SK-N-SH (cell line): ENCODE measurements around the gene GALK2. TPM values are rescaled to one million over a fixed set of nuclear protein-coding genes. Genes with fewer than 3 reads are reported as not detected.

Source experiments
- CTCF ChIA-PET: fragments of 300-600, 350-600 bp; formaldehyde crosslinking; extraction: SDS; loops from one replicate; lab custom pipeline; 2021; lab: Yijun Ruan, JAX
- POLR2A ChIA-PET: fragments of 350-600 bp; sonication (Branson Sonifier 250); formaldehyde crosslinking; extraction: SDS; loops from one replicate; lab custom pipeline; 2020; ENCODE audit warnings: antibody characterized with exemption, inconsistent platforms; lab: Yijun Ruan, JAX
- DNase-seq: peaks from one replicate; pipeline ENCODE4 v3.0.0; 2012
- H2AFZ ChIP-seq: fragments of 200-600 bp; sonication (generic); 2 replicates; pipeline ENCODE4 v1.8.1; 2016; ENCODE audit warnings: antibody characterized with exemption, mild to moderate bottlenecking, low read depth
- H3F3A ChIP-seq: fragments of 200-600 bp; sonication (generic); replicated peaks from 2 replicates; pipeline ENCODE3; 2016; ENCODE audit warnings: antibody characterized with exemption, mild to moderate bottlenecking; ENCODE audit not compliant: insufficient read depth
- H3K27ac ChIP-seq, 2 experiments: fragments of 200-500 bp in 1 of 2; fragments of 200-600 bp in 1 of 2; sonication (Bioruptor generic) in 1 of 2; sonication (generic), shearing (Covaris generic) in 1 of 2; 2 replicates each; pipeline versions ENCODE4 v1.5.1 to v1.6.1; 2014 to 2016; ENCODE audit warnings: low read depth in 2 of 2, inconsistent platforms in 1 of 2, low read length in 1 of 2, mild to moderate bottlenecking in 1 of 2, mixed read lengths in 1 of 2
- H3K27me3 ChIP-seq: fragments of 200-600 bp; sonication (generic), shearing (Covaris generic); 2 replicates; pipeline ENCODE4 v1.6.1; 2016; ENCODE audit warnings: mixed run types; ENCODE audit not compliant: insufficient read depth
- H3K36me3 ChIP-seq, 2 experiments: fragments of 200-500 bp in 1 of 2; fragments of 200-600 bp in 1 of 2; sonication (Bioruptor generic) in 1 of 2; sonication (generic) in 1 of 2; replicated peaks in 1 of 2; 2 replicates each; pipeline versions ENCODE3 to v1.5.1; 2014 to 2016; ENCODE audit warnings: low read length in 1 of 2, mild to moderate bottlenecking in 1 of 2; ENCODE audit not compliant: insufficient read depth in 2 of 2, control insufficient read depth in 1 of 2
- H3K4me1 ChIP-seq, 2 experiments: fragments of 200-500 bp in 1 of 2; fragments of 200-600 bp in 1 of 2; sonication (Bioruptor generic) in 1 of 2; sonication (generic), shearing (Covaris generic) in 1 of 2; 2 replicates each; pipeline versions ENCODE4 v1.5.1 to v1.6.1; 2014 to 2016; ENCODE audit warnings: low read depth in 1 of 2, low read length in 1 of 2, mixed run types in 1 of 2; ENCODE audit not compliant: insufficient read depth in 2 of 2, control insufficient read depth in 1 of 2
- H3K4me2 ChIP-seq: fragments of 200-600 bp; sonication (generic), shearing (Covaris generic); 2 replicates; pipeline ENCODE4 v1.6.1; 2017; ENCODE audit warnings: mixed run types
- H3K4me3 ChIP-seq, 2 experiments: fragments of 200-500 bp in 1 of 2; fragments of 200-600 bp in 1 of 2; sonication (Bioruptor generic) in 1 of 2; sonication (generic), shearing (Covaris generic) in 1 of 2; 2 replicates each; pipeline versions ENCODE4 v1.5.1 to v1.8.1; 2014 to 2016; ENCODE audit warnings: low read depth in 2 of 2, inconsistent platforms in 1 of 2, low read length in 1 of 2, mild to moderate bottlenecking in 1 of 2, mixed read lengths in 1 of 2, moderate library complexity in 1 of 2
- H3K79me2 ChIP-seq: fragments of 200-600 bp; sonication (generic); 2 replicates; pipeline ENCODE4 v1.8.1; 2017; ENCODE audit warnings: mild to moderate bottlenecking; ENCODE audit not compliant: insufficient read depth
- H3K9ac ChIP-seq: fragments of 200-600 bp; sonication (generic); 2 replicates; pipeline ENCODE4 v1.6.1; 2017; ENCODE audit warnings: mixed run types
- H3K9me2 ChIP-seq: fragments of 200-600 bp; sonication (generic); 2 replicates; pipeline ENCODE4 v1.6.1; 2017; ENCODE audit warnings: mixed run types
- H3K9me3 ChIP-seq: fragments of 200-600 bp; sonication (generic); 2 replicates; pipeline ENCODE4 v1.6.1; 2017; ENCODE audit warnings: mixed run types, mild to moderate bottlenecking, moderate library complexity
- H4K20me1 ChIP-seq: fragments of 200-600 bp; sonication (generic); 2 replicates; pipeline ENCODE4 v1.6.1; 2017; ENCODE audit warnings: mild to moderate bottlenecking, mixed run types; ENCODE audit not compliant: insufficient read depth
- CHD2 ChIP-seq: fragments of 150-350 bp; IDR thresholded peaks from 2 replicates; pipeline ENCODE4 v1.6.1; 2018; ENCODE audit warnings: low read length; ENCODE audit not compliant: partially characterized antibody
- FOSL2 ChIP-seq: IDR thresholded peaks from 2 replicates; pipeline ENCODE4 v1.4.0; 2012; ENCODE audit warnings: low read depth, mild to moderate bottlenecking, moderate library complexity, borderline replicate concordance
- FOXJ3 ChIP-seq: sonication (generic); formaldehyde crosslinking; IDR thresholded peaks from 2 replicates; pipeline ENCODE4 v1.5.1; 2020; ENCODE audit warnings: mild to moderate bottlenecking, missing genetic modification reagents
- GATA2 ChIP-seq: sonication (generic); formaldehyde crosslinking; IDR thresholded peaks from 2 replicates; pipeline ENCODE4 v1.5.0; 2020; ENCODE audit warnings: mild to moderate bottlenecking, missing genetic modification reagents
- MAX ChIP-seq: IDR thresholded peaks from 2 replicates; pipeline ENCODE4 v1.4.0; 2012; ENCODE audit warnings: low read depth
- NFIC ChIP-seq: IDR thresholded peaks from 2 replicates; pipeline ENCODE4 v1.4.0; 2012; ENCODE audit warnings: borderline replicate concordance
- RAD21 ChIP-seq: IDR thresholded peaks from 2 replicates; pipeline ENCODE4 v1.6.1; 2012; ENCODE audit warnings: mild to moderate bottlenecking, low read length
- RCOR1 ChIP-seq: fragments of 150-350 bp; IDR thresholded peaks from 2 replicates; pipeline ENCODE4 v1.6.1; 2017; ENCODE audit warnings: antibody characterized with exemption, low read length
- RXRA ChIP-seq: IDR thresholded peaks from 2 replicates; pipeline ENCODE4 v1.4.0; 2012; ENCODE audit warnings: low read depth, mild to moderate bottlenecking, borderline replicate concordance
- SMC3 ChIP-seq: IDR thresholded peaks from 2 replicates; pipeline ENCODE4 v1.6.1; 2012; ENCODE audit warnings: low read depth, low read length, improper control_type of control experiment
- USF1 ChIP-seq: IDR thresholded peaks from 2 replicates; pipeline ENCODE4 v1.4.0; 2012; ENCODE audit warnings: low read depth, borderline replicate concordance
- YY1 ChIP-seq: IDR thresholded peaks from 2 replicates; pipeline ENCODE4 v1.4.0; 2012; ENCODE audit warnings: low read depth, mild to moderate bottlenecking
- WGBS: methylation state at CpG from one replicate; pipeline ENCODE4 v1.1.6; 2017; ENCODE audit warnings: low lambda C conversion rate; 5-methylcytosine and 5-hydroxymethylcytosine counted together
- polyA plus RNA-seq, 3 experiments: library from polyadenylated mRNA; depleted of rRNA; stranded (reverse); fragments of >200 nt; gene quantifications; 2 replicates each; pipeline ENCODE4 v1.2.3, GENCODE V29; 2012
- TF ChIP-seq, protein P1 (sequence below): fragments of 200-600 bp; sonication (generic); IDR thresholded peaks from 2 replicates; pipeline ENCODE4 v1.6.1; 2017; ENCODE audit warnings: antibody characterized with exemption, mild to moderate bottlenecking, moderate library complexity
- TF ChIP-seq, protein P2 (sequence below): IDR thresholded peaks from 2 replicates; pipeline ENCODE4 v1.4.0; 2012; ENCODE audit warnings: low read depth, borderline replicate concordance

The GALK2 gene
- polyA plus RNA-seq, 1 of the 3 experiments (the other 2 are of a cell fraction), result 19.0 TPM

DNA sequence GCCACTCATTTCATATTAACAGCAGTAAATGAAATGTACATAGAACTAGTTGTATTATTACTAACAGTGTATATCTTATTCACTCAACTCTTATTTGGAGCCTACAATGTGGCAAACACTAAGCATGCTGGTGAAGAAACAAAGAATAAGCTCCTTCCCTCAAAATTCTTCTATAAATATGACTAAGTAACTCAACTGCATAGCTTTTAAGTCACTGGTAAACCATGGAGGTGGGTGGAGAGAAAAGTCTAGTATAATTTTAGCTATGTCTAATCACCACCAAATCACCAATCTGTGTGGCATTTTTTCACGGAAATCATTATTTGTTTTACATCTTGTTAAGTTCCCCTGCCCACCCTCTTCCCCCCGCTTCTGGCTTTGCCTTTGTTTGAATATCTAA is 32.2 kb upstream of the GALK2 start:
- Histone ChIP-seq H3K9me3 (no peaks in the 10 kb centered on the region), H3K79me2 (peaks cover 55% of the 10 kb centered on the region), H3K9ac (peak overlapping the region; percentile 21; the same call in 1 of the 2 replicates), H3K9me2 (no peaks in the 10 kb centered on the region; the same call in 1 of the 2 replicates), H2AFZ (no peak overlapping the region), H3K4me2 (no peak overlapping the region), H3K4me3 (no peak overlapping the region), H4K20me1 (no peaks in the 10 kb centered on the region), H3F3A (peaks cover 50% of the 10 kb centered on the region), H3K27me3 (no peaks in the 10 kb centered on the region), H3K27ac (peak overlapping the region in 1 of 2 experiments; percentile 56; a peak in 2 of 4 replicates), H3K36me3 (peaks cover 82 to 87% of the 10 kb centered on the region in 2 experiments), H3K4me1 (peaks cover 0 to 40% of the 10 kb centered on the region in 2 experiments; a peak in 3 of 4 replicates)
- no peak for TF ChIP-seq NFIC
- WGBS, result 88% methylated on average over 2 of the region's 2 CpGs
- CTCF ChIA-PET, result interaction anchor here (1.1 to 2.9 kb wide), 3 partner anchors 8 to 276 kb away, joined by 3 to 19 read pairs (median 18); no protein-coding TSS in a partner anchor
- POLR2A ChIA-PET, result no interaction called here
- no peak for DNase-seq

DNA sequence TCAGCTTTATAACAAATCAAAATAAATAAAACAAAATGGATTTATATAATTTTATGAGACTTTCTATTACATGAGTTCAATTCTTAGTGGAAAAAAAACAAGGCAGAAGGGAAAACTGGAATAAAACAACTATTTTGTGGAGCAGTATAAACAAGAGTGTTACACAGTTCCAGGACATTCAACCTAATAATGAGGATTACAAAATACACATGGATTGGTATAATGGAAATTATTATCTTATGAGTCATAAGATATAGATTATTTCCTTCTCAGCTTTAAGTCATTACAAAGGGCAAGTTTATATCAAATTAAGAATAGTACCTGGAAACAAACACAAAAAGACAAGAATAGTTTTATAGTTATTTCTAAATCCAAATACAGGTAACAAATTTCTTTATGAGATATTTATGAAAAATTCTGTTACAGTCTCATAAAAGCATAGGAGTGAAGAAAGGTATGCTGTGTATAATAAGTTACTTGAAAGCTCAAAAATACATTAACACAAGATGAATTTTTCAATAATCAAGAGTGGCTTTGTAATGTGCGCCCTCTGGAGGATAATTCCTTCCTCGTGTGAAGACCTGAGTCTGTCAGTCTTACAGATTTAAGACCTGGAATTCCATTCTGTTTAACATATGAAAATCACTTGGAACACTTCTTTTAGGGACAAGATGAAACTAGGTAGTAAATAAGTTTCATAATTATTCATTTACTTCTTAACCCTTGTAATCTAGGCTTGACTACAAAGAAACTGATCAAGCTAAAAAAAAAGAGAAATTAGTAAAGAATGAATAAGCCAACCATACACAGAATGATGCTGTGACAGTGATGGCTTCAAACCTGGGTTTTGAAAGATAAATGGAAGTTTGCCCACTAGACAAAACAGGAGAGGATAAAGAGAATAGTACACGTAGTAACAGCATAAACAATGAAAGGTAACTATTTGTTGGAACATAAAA is 24.1 kb upstream of the GALK2 start:
- no peak overlapping the region for H3K4me2 ChIP-seq
- ChIA-PET CTCF (interaction anchor here (0.5 to 4.0 kb wide), 56 partner anchors 9 to 1037 kb away, joined by 3 to 68 read pairs (median 4); partner anchors contain the start of genes COPS2, EID1, GALK2 and SECISBP2L), POLR2A (no interaction called here)
- H3K27ac ChIP-seq, result peak overlapping the region in 1 of 2 experiments; percentile 39; a peak in 1 of 4 replicates
- no peak overlapping the region; a peak in 1 of 4 replicates for H3K4me3 ChIP-seq
- no peaks in the 10 kb centered on the region for H3K9me2 ChIP-seq
- no peaks in the 10 kb centered on the region for H3K9me3 ChIP-seq
- H3K4me1 ChIP-seq, result peaks cover 6 to 7% of the 10 kb centered on the region in 2 experiments; a peak in 2 of 4 replicates
- WGBS, result 14% methylated on average over 3 of the region's 3 CpGs
- DNase-seq, result peak; percentile 33
- H3K79me2 ChIP-seq, result peaks cover 97% of the 10 kb centered on the region
- peaks cover 50% of the 10 kb centered on the region for H4K20me1 ChIP-seq
- TF ChIP-seq SMC3 (peak; percentile 55), RCOR1 (no peak), RAD21 (peak; percentile 77), RXRA (no peak)
- TF ChIP-seq, protein P1, sequence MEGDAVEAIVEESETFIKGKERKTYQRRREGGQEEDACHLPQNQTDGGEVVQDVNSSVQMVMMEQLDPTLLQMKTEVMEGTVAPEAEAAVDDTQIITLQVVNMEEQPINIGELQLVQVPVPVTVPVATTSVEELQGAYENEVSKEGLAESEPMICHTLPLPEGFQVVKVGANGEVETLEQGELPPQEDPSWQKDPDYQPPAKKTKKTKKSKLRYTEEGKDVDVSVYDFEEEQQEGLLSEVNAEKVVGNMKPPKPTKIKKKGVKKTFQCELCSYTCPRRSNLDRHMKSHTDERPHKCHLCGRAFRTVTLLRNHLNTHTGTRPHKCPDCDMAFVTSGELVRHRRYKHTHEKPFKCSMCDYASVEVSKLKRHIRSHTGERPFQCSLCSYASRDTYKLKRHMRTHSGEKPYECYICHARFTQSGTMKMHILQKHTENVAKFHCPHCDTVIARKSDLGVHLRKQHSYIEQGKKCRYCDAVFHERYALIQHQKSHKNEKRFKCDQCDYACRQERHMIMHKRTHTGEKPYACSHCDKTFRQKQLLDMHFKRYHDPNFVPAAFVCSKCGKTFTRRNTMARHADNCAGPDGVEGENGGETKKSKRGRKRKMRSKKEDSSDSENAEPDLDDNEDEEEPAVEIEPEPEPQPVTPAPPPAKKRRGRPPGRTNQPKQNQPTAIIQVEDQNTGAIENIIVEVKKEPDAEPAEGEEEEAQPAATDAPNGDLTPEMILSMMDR, result peak; percentile 92
- H3K36me3 ChIP-seq, result peaks cover 41 to 51% of the 10 kb centered on the region in 2 experiments
- H3K27me3 ChIP-seq, result no peaks in the 10 kb centered on the region
- no peak overlapping the region for H3K9ac ChIP-seq
- no peak overlapping the region for H2AFZ ChIP-seq
- H3F3A ChIP-seq, result peaks cover 12% of the 10 kb centered on the region

DNA sequence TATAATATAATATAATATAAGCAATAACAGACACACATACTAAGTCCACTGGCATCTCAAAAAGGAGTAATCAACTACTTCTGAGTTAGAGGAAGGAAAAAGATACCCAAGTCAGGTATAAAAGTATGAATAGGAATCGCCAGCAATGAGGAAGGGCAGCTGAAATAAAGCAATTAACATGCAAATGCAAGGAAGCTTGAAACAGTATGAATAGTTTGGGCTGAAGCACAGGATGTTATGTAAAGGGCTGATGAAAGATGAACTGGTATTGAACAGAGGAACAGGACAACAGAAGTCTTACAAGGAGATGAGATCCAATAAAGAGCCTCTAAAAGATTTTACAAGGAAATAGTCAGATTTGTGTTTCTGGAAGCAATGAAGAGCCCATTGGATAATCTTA is 21.7 kb upstream of the GALK2 start:
- Histone ChIP-seq H2AFZ (no peak overlapping the region), H3K4me1 (peaks cover 6 to 7% of the 10 kb centered on the region in 2 experiments; a peak in 2 of 4 replicates), H3K27me3 (no peaks in the 10 kb centered on the region), H3K79me2 (peaks cover 100% of the 10 kb centered on the region), H4K20me1 (peaks cover 67% of the 10 kb centered on the region), H3F3A (peaks cover 16% of the 10 kb centered on the region), H3K9me2 (no peaks in the 10 kb centered on the region), H3K9ac (no peak overlapping the region), H3K27ac (no peak overlapping the region), H3K4me3 (no peak overlapping the region), H3K36me3 (peaks cover 21 to 37% of the 10 kb centered on the region in 2 experiments), H3K9me3 (no peaks in the 10 kb centered on the region), H3K4me2 (no peak overlapping the region)
- 76% methylated on average over 1 of the region's 1 CpG for WGBS
- DNase-seq, result no peak
- ChIA-PET CTCF (interaction anchor here (3.3 kb wide), 1 partner anchor 287 kb away, joined by 12 read pairs; no protein-coding TSS in a partner anchor), POLR2A (no interaction called here)
- TF ChIP-seq CHD2, result no peak
- TF ChIP-seq FOSL2, result no peak
- no peak for TF ChIP-seq YY1
- TF ChIP-seq USF1, result no peak
- no peak for TF ChIP-seq MAX
- TF ChIP-seq FOXJ3 (CRISPR knock-in tag), result no peak
- no peak for TF ChIP-seq GATA2 (CRISPR knock-in tag)
- TF ChIP-seq, protein P2, sequence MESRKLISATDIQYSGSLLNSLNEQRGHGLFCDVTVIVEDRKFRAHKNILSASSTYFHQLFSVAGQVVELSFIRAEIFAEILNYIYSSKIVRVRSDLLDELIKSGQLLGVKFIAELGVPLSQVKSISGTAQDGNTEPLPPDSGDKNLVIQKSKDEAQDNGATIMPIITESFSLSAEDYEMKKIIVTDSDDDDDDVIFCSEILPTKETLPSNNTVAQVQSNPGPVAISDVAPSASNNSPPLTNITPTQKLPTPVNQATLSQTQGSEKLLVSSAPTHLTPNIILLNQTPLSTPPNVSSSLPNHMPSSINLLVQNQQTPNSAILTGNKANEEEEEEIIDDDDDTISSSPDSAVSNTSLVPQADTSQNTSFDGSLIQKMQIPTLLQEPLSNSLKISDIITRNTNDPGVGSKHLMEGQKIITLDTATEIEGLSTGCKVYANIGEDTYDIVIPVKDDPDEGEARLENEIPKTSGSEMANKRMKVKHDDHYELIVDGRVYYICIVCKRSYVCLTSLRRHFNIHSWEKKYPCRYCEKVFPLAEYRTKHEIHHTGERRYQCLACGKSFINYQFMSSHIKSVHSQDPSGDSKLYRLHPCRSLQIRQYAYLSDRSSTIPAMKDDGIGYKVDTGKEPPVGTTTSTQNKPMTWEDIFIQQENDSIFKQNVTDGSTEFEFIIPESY, result no peak
- no peak for TF ChIP-seq SMC3
- no peak for TF ChIP-seq NFIC
